ENCODE measurements around the gene DPEP2. TPM values are rescaled to one million over a fixed set of nuclear protein-coding genes. Genes with fewer than 3 reads are reported as not detected.

The DPEP2 gene
- total and polyA plus RNA-seq, 2 of the 4 experiments (the other 2 are of a cell fraction) = not detected

GRCh38 chr16:67945392-67945933 is 53.8 kb downstream of the DPEP2 start:
- H3K9me3 ChIP-seq (ENCODE audit: control insufficient read depth, insufficient read depth, low read length) = no peaks in the 10 kb centered on the region
- H2BK120ac ChIP-seq (ENCODE audit: low read depth, low read length) = no peak overlapping the region
- H3K56ac ChIP-seq (ENCODE audit: extremely low read depth, insufficient read depth, low read length) = no peak overlapping the region
- H4K8ac ChIP-seq (ENCODE audit: low read depth in 2 of 2, low read length in 2 of 2) = no peak overlapping the region
- no peak overlapping the region for H3K9ac ChIP-seq (ENCODE audit: low read depth, low read length)
- DNase-seq = no peak
- no peak overlapping the region for H2AK9ac ChIP-seq (replicated peaks; ENCODE audit: low read depth, low read length, poor library complexity)
- H3K4me3 ChIP-seq (ENCODE audit: insufficient read depth, low read depth, low read length) = no peak overlapping the region
- H3K27me3 ChIP-seq (ENCODE audit: control insufficient read depth, insufficient read depth, low read length) = no peaks in the 10 kb centered on the region
- H3K4me2 ChIP-seq (ENCODE audit: low read depth, low read length) = no peak overlapping the region
- H4K91ac ChIP-seq (ENCODE audit: insufficient read depth, low read depth, low read length) = no peak overlapping the region
- in situ Hi-C loops (cut with MboI; ENCODE audit: low sequenced_read_pairs) = loop anchor here (25.0 kb wide), 1 partner anchor 408 kb away; the partner anchor contains the start of gene RIPOR1
- CTCF ChIA-PET = no interaction called here
- ATAC-seq (ENCODE audit: low read depth) = no peak
- H3K23ac ChIP-seq (ENCODE audit: low read depth, low read length) = no peak overlapping the region
- H3K14ac ChIP-seq (replicated peaks; ENCODE audit: low read depth, low read length) = no peak overlapping the region
- WGBS, 2 experiments (ENCODE audit: extremely low coverage in 2 of 2, insufficient read length in 1 of 2) = 90% methylated on average over 11 of the region's 24 CpGs; no CpG with 5 or more reads in 1 of the 2 experiments
- no peaks in the 10 kb centered on the region for H3K4me1 ChIP-seq (ENCODE audit: control insufficient read depth, insufficient read depth, low read length)
- H4K5ac ChIP-seq (ENCODE audit: low read depth, low read length) = no peak overlapping the region
- POLR2A ChIA-PET (ENCODE audit: unreplicated experiment) = no interaction called here
- intact Hi-C loops (cut with micrococcal nuclease) = no loop called here
- no peak overlapping the region for H3K18ac ChIP-seq (ENCODE audit: low read depth, low read length)
- H2AK5ac ChIP-seq (ENCODE audit: low read depth, low read length) = no peak overlapping the region
- no peak overlapping the region for H3K27ac ChIP-seq (ENCODE audit: insufficient read depth, low read length)
- no peaks in the 10 kb centered on the region; the same call in 1 of the 2 replicates for H3K9me1 ChIP-seq (ENCODE audit: insufficient read depth, low read length)
- dilution Hi-C loops (cut with HindIII; ENCODE audit: low sequenced_read_pairs, unreplicated experiment) = no loop called here
- no peak overlapping the region for H2AFZ ChIP-seq (replicated peaks; ENCODE audit: low read length, poor library complexity)
- H2BK5ac ChIP-seq (ENCODE audit: low read depth, low read length, poor library complexity, severe bottlenecking) = no peak overlapping the region
- BruUV-seq (replicated peaks) = no TSS peak
- H3K36me3 ChIP-seq (ENCODE audit: control insufficient read depth, insufficient read depth, low read length) = peaks cover 93% of the 10 kb centered on the region
- TF ChIP-seq MAZ (IDR thresholded peaks at IDR 0.05; ENCODE audit: borderline replicate concordance, low read depth, low read length) (no peak), RFX5 (IDR thresholded peaks at IDR 0.05; ENCODE audit: low read depth, low read length) (no peak), CHD1 (IDR thresholded peaks at IDR 0.05; ENCODE audit: low read depth, low read length) (no peak), USF2 (IDR thresholded peaks at IDR 0.05; ENCODE audit: low read depth, low read length) (no peak), NFE2L2 (IDR thresholded peaks at IDR 0.05; ENCODE audit: low read depth, low read length) (no peak), ELK1 (IDR thresholded peaks at IDR 0.05; ENCODE audit: borderline replicate concordance, low read depth, low read length) (no peak), CTCF (conservative IDR thresholded peaks at IDR 0.05; ENCODE audit: low read depth, low read length) (no peak), FOS (IDR thresholded peaks at IDR 0.05; ENCODE audit: low read depth, low read length) (no peak), CEBPB (IDR thresholded peaks at IDR 0.05; ENCODE audit: low read depth, low read length) (no peak), RCOR1 (IDR thresholded peaks at IDR 0.05; ENCODE audit: insufficient replicate concordance, low read length) (no peak), MAFK (IDR thresholded peaks at IDR 0.05; ENCODE audit: low read depth, low read length) (no peak)
- peaks cover 15 to 82% of the 10 kb centered on the region in 2 experiments for H3K79me1 ChIP-seq (ENCODE audit: low read depth in 1 of 2, low read length in 2 of 2)
- no peak overlapping the region for H2BK20ac ChIP-seq (ENCODE audit: low read depth, low read length)
- H4K20me1 ChIP-seq (ENCODE audit: insufficient read depth, low read length) = peaks cover 59% of the 10 kb centered on the region
- no peak overlapping the region for H2BK15ac ChIP-seq (ENCODE audit: low read depth, low read length)
- H3K4ac ChIP-seq (ENCODE audit: low read depth, low read length) = no peak overlapping the region

Measured in IMR-90 (cell line).